ENCODE results near the gene PCDHB2.
"Not testable (repeated sequence)": the region's sequence is repeated elsewhere in the genome, so short reads cannot be mapped to it uniquely, and the experiment has no call there.

Gene PCDHB2

DNA sequence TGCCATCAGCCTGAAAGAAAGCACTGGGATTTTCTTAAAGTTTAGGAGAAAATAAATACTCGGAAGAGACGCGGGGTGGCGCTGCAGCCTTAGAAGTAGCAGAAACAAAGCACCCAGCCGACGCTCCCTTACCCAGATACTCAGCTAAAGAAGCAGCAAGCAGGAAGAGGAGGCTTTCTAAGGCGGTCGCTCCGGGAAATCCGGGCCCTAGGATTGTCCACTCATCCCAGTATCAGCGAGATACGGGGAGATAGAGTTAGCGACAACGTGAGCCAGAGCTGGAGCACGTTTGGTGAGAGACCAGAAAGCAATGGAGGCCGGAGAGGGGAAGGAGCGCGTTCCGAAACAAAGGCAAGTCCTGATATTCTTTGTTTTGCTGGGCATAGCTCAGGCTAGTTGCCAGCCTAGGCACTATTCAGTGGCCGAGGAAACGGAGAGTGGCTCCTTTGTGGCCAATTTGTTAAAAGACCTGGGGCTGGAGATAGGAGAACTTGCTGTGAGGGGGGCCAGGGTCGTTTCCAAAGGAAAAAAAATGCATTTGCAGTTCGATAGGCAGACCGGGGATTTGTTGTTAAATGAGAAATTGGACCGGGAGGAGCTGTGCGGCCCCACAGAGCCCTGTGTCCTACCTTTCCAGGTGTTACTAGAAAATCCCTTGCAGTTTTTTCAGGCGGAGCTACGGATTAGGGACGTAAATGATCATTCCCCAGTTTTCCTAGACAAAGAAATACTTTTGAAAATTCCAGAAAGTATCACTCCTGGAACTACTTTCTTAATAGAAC lies at the start of gene PCDHB2:
Gene PCDHB2 (plus strand): TSS at position 135 of the 782 bp plus-strand sequence. CDS start 176 bp downstream, at position 311.
- no peak for DNase-seq

DNA sequence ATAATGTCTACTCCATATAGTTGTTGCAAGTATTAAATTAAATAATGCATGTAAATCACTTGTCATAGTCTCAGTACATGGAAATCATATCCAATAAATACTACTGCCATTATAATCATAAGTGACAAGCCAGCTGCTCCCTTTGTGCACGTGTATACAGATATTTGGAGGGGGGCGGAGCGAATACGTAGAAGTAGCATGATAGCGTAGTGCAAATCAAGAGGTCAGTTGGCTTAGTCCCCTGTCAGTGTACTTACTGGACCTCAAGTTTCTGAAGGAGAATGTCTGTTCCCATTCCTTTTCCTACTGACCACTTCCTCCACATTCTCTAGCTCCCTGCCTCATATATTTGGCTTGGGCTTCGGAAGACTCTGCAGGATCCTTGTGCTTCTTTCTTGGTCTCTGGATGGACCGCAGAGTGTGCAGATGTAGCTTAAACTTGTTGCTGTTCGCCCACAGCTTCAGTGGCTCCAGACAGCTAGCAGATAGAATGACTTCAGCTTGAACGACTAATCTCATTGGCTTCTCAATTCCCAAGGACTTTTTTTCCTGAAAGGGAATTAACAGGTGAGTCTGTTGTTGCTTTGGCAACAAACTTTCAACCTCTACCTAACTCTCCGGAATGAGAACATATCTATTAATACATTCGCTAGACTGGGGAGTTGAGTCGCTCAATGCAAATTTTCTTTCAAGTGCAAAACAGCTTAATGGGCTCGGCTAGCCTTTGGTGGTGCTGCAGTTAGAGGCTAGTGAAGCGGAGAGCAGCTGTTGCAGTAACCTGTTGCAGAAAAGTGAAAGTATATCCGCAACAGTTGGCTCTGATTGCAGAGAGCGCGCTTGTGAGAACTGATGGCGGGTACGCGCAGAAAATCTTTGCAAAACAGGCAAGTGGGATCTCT lies 43.5 kb upstream of the PCDHB2 start, which contains the start of gene PCDHB1:
Gene PCDHB1 (plus strand): TSS at position 753 of the 899 bp plus-strand sequence. CDS start 97 bp downstream, at position 850.
- DNase-seq: no peak

DNA sequence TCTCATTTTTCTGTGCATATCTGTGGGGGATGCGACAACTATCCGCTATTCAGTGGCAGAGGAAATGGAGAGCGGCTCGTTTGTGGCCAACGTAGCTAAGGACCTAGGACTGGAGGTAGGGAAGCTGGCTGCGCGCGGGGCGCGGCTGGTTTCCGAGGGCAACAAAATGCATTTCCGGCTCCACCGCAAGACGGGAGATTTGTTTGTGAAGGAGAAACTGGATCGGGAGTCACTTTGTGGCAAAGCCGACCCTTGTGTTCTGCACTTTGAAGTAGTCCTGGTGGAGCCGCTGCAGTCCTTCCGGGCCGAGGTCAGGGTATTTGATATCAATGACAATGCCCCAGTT lies 42.9 kb upstream of the PCDHB2 start:
- DNase-seq: no peak

DNA sequence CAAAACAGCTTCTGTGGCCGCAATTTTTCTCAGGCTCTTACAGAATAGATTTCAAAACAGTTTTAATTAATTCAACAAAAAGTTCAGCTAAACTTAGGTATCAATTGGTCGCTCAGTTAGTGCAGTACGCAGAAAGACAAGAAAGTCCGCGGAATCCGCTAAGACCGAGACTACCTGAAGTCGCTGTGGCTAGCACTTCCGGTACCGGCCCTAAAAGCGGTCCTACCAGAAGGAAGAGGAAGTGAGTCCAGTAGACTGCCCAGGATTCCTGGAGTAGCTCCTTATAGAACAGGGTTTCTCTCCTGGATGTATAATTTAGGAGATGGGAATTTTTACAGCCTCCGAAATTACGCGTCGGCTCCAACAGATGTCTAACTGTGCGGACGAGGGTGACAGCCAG lies 16.6 kb upstream of the PCDHB2 start:
- DNase-seq: no peak

DNA sequence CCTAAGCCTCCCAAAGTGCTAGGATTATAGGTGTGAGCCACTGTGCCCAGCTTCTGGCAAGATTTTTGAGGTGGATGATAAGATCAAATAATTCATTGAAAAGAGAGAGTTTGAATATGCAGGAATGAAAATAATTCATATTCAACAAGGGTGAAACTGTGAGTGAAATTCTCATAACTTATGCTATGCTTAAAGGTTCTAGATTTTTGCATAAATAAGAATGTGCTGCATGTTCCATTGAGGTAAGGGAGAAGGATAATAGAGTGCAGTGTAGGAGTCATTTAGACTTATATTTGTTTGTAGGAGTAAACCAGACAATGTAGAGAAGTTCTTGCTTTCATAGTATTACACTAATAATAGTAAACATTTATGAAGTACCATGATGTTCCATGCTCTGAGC lies 12.2 kb upstream of the PCDHB2 start:
- DNase-seq: no peak

DNA sequence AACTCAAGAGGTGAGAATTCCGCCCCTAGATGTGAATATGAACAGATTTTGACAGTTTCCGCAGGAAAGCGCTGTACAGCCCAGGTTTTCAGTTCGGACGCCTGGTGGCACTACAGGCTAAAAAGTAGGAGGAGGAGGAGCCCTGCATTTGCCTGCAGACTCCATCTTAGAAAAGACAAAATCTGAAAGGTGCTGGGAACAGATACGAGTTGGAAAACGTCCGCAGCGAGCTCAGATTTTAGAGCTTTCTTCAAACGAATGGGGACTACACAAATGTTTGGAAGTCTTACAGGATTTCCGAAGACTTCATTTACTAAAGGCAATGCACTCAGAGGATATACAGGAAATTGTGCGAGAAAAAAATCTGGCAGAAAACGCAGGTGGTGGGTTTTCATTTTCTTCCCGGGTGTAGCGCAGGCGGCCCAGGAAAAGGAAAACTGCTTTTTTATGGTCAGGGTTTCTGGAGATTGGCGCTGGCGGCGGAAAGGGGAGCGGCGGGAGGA lies 9.9 kb upstream of the PCDHB2 start:
- peak; percentile 6 for DNase-seq

DNA sequence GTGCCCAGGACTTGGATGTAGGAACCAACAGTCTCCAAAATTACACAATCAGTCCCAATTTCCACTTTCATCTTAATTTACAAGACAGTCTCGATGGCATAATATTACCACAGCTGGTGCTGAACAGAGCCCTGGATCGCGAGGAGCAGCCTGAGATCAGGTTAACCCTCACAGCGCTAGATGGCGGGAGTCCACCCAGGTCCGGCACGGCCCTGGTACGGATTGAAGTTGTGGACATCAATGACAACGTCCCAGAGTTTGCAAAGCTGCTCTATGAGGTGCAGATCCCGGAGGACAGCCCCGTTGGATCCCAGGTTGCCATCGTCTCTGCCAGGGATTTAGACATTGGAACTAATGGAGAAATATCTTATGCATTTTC lies 837 bp downstream of the PCDHB2 start:
- no peak for DNase-seq

DNA sequence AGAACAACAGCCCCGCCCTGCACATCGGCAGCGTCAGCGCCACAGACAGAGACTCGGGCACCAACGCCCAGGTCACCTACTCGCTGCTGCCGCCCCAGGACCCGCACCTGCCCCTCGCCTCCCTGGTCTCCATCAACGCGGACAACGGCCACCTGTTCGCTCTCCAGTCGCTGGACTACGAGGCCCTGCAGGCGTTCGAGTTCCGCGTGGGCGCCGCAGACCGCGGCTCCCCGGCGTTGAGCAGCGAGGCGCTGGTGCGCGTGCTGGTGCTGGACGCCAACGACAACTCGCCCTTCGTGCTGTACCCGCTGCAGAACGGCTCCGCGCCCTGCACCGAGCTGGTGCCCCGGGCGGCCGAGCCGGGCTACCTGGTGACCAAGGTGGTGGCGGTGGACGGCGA lies 1.8 kb downstream of the PCDHB2 start:
- not testable (repeated sequence) for DNase-seq

DNA sequence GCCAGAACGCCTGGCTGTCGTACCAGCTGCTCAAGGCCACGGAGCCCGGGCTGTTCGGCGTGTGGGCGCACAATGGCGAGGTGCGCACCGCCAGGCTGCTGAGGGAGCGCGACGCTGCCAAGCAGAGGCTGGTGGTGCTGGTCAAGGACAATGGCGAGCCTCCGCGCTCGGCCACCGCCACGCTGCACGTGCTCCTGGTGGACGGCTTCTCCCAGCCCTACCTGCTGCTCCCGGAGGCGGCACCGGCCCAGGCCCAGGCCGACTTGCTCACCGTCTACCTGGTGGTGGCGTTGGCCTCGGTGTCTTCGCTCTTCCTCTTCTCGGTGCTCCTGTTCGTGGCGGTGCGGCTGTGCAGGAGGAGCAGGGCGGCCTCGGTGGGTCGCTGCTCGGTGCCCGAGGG lies 2.2 kb downstream of the PCDHB2 start:
- DNase-seq: not testable (repeated sequence)

DNA sequence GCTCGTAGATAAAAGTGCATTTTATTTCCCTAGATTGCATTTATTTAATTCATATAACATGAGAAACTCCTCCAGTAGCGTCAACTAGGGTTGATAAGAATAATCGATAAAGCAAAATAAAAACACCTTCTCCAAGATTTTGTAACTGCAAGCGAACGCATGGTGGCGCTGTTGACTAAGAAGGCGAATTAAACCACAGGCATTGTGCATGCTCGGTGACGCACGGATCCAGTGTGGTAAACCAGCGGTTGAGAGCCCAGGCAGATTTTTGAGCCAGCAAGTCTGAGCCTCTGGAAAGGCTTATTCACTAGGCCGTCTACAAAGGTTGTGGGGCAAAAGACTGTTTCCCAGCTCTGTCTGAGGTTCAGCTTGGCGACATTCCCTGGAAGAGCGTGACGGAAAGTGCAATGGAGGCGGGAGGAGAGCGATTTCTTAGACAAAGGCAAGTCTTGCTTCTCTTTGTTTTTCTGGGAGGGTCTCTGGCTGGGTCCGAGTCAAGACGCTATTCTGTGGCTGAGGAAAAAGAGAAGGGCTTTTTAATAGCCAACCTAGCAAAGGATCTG lies 5.9 kb downstream of the PCDHB2 start, which contains the start of gene PCDHB3:
Gene PCDHB3 (plus strand): TSS at position 231 of the 563 bp plus-strand sequence. CDS start 177 bp downstream, at position 408.
- DNase-seq: no peak

DNA sequence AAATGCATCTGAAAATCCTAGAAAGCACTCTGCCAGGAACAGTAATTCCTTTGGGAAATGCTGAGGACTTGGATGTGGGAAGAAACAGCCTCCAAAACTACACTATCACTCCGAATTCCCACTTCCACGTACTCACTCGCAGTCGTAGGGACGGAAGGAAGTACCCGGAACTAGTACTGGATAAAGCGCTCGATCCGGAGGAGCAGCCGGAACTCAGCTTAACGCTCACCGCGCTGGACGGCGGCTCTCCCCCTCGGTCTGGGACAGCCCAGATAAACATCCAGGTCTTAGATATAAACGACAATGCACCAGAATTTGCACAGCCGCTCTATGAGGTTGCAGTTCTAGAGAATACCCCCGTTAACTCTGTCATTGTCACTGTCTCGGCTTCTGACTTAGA lies 6.6 kb downstream of the PCDHB2 start:
- no peak for DNase-seq

DNA sequence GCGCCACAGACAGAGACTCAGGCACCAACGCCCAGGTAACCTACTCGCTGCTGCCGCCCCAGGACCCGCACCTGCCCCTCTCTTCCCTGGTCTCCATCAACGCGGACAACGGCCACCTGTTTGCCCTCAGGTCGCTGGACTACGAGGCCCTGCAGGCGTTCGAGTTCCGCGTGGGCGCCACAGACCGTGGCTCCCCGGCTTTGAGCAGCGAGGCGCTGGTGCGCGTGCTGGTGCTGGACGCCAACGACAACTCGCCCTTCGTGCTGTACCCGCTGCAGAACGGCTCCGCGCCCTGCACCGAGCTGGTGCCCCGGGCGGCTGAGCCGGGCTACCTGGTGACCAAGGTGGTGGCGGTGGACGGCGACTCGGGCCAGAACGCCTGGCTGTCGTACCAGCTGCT lies 7.7 kb downstream of the PCDHB2 start:
- DNase-seq: not testable (repeated sequence)

DNA sequence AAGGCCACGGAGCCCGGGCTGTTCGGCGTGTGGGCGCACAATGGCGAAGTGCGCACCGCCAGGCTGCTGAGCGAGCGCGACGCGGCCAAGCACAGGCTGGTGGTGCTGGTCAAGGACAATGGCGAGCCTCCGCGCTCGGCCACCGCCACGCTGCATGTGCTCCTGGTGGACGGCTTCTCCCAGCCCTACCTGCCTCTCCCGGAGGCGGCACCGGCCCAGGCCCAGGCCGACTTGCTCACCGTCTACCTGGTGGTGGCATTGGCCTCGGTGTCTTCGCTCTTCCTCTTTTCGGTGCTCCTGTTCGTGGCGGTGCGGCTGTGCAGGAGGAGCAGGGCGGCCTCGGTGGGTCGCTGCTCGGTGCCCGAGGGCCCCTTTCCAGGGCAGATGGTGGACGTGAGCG lies 8.1 kb downstream of the PCDHB2 start:
- not testable (repeated sequence) for DNase-seq

DNA sequence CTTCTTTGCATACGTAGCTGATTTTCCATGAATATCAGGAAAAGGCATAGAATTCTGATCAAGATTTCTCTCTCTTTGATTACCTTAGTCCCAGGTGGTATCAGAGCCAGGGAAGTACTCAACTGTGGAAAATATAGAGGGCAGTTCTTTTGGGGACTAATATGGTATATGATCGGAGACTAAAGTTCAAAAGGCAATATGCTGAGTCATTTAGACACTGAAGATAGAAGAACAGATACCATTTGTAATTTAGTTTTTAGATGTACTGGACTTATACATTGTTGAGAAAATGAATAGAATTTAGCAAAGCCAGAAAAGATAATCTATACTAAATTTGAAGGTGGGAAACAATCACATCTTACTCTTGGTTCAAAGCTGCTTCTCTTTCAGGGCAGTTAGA lies 10.9 kb downstream of the PCDHB2 start:
- DNase-seq: no peak

DNA sequence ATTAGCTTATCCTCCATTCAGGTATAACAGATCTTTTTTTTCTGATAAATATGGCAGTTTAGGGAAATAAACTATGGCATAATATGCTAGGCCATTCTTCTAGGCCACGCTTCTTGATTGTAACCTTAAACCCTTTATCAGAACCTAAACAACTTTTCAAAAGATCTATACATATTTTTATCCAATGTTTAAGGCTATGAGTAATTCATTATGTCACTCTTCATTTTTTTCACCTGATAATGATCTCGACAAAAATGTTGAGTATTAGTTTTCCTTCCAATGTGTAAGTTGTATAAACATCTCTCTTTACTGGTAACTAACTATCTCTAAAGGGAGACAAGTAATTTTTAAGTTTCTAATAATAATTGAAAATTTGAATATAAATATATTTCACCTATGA lies 24.8 kb downstream of the PCDHB2 start:
- DNase-seq: no peak

DNA sequence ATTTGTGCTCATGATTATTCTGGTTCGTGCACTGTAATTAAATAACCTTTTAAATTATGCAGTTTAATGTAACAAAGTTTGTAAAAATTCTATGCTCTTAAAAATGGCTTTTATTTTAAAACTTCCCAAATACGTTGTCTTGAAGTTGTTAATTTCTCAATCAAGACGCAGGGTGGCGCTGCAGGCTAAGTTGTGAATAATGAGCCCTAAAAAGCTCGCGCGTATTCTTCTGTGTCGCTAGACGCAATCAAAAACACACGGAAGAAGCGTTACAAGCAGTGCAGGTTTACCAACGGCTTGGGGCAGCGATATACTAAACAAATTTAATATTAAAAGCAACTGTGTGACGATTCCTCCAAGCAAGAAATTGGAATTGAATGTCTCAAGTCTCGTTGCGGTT lies 27.1 kb downstream of the PCDHB2 start, which contains the start of gene PCDHB4:
Gene PCDHB4 (plus strand): TSS at position 256 of the 400 bp plus-strand sequence. CDS start 181 bp downstream, outside the sequence.
- no peak for DNase-seq

DNA sequence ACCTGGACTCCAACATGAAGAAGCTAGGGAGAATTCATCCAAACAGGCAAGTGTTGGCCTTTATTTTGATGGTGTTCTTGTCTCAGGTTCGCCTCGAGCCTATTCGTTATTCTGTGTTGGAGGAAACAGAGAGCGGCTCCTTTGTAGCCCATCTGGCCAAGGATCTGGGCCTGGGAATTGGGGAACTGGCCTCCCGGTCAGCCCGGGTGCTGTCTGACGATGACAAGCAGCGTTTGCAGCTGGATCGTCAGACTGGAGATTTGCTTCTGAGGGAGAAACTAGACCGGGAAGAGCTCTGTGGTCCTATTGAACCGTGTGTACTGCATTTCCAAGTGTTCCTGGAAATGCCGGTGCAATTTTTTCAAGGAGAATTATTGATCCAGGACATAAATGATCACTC lies 27.6 kb downstream of the PCDHB2 start:
- no peak for DNase-seq

DNA sequence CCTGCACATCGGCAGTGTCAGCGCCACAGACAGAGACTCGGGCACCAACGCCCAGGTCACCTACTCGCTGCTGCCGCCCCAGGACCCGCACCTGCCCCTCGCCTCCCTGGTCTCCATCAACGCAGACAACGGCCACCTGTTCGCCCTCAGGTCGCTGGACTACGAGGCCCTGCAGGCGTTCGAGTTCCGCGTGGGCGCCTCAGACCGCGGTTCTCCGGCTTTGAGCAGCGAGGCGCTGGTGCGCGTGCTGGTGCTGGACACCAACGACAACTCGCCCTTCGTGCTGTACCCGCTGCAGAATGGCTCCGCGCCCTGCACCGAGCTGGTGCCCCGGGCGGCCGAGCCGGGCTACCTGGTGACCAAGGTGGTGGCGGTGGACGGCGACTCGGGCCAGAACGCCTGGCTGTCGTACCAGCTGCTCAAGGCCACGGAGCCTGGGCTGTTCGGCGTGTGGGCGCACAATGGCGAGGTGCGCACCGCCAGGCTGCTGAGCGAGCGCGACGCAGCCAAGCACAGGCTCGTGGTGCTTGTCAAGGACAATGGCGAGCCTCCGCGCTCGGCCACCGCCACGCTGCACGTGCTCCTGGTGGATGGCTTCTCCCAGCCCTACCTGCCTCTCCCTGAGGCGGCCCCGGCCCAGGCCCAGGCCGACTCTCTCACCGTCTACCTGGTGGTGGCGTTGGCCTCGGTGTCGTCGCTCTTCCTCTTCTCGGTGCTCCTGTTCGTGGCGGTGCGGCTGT lies 29.2 kb downstream of the PCDHB2 start:
- not testable (repeated sequence) for DNase-seq

DNA sequence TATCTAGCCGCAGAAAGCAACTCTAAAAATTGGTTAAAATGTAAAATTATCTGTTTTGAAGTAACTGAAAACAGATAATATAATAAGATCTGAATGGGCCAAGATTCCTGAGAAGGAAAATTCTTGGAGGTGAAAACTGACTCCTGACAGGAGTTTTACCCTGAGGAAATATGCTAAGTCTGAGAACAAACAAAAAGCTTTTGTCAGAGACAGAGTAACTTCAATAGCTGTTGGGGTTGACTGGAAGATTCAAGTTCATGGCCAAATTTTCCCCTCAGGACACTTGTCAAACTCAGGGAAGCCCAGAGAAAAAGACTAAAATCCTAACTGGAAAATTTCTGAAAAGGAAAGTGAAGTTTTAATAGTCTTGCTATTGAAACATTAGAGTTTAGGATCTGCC lies 32.9 kb downstream of the PCDHB2 start:
- no peak for DNase-seq

DNA sequence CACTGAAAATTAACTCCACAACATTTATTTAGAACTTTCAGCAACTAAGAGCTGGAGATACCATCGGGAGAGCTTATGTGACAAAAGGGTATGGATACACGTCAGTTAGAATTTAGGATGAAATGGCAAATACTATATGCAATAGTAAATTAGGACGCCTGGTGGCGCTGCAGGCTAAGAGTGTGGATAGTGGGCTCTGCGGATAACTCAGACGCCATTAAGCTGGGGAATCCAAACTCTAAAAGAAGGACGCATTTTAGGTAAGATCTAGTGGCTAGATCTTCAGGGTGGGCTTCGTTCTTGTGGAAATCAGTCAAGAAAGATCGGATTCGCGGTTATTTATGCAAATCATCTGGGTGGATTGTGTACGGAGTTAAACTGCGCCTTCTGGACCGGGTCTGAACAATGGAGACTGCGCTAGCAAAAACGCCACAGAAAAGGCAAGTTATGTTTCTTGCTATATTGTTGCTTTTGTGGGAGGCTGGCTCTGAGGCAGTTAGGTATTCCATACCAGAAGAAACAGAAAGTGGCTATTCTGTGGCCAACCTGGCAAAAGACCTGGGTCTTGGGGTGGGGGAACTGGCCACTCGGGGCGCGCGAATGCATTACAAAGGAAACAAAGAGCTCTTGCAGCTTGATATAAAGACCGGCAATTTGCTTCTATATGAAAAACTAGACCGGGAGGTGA lies 40.8 kb downstream of the PCDHB2 start, which contains the start of gene PCDHB5:
Gene PCDHB5 (plus strand): TSS at position 177 of the 688 bp plus-strand sequence. CDS start 229 bp downstream, at position 406.
- DNase-seq: no peak

DNA sequence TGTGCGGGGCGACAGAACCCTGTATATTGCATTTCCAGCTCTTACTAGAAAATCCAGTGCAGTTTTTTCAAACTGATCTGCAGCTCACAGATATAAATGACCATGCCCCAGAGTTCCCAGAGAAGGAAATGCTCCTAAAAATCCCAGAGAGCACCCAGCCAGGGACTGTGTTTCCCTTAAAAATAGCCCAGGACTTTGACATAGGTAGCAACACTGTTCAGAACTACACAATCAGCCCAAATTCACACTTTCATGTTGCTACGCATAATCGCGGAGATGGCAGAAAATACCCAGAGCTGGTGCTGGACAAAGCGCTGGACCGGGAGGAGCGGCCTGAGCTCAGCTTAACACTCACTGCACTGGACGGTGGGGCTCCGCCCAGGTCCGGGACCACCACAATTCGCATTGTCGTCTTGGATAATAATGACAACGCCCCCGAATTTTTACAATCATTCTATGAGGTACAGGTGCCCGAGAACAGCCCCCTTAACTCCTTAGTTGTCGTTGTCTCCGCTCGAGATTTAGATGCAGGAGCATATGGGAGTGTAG lies 41.4 kb downstream of the PCDHB2 start:
- no peak for DNase-seq
